ENCODE results near the gene AQP6. TPM values are rescaled to one million over a fixed set of nuclear protein-coding genes. Genes with fewer than 3 reads are reported as not detected.

AQP6 gene
- total RNA-seq, 1 experiment from 2014 or later, result 0.09 TPM

DNA sequence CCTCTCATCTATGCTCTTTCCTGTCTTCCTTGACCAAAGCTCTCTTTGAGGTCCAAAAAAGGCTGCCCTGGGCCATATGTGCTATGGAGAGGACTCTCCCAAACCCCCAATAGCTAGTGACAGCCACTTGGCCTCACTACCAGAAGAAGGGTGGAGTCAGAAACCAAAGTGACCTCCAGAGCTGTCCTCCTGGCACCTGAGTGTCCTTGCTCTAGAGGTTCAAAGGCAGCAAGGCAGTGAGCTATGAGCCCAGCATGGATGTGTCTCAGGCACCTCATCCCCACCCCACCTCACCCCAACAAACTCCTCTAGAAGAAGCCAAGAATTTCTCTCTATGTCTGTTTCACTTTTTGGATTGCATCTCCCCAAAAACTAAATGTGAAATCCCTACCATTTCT, 15.2 kb upstream of the AQP6 start:
- Histone ChIP-seq H4K5ac (ENCODE audit: insufficient read length, low read depth, low read length) (no peak overlapping the region), H3K23ac (ENCODE audit: insufficient read length, low read depth, low read length) (no peak overlapping the region), H3K56ac (ENCODE audit: insufficient read length, low read depth, low read length) (no peak overlapping the region), H2BK5ac (ENCODE audit: insufficient read length, low read length) (no peak overlapping the region), H3K9ac (ENCODE audit: extremely low read depth, insufficient read length, low read length) (no peak overlapping the region), H2BK12ac (ENCODE audit: insufficient read length, low read depth, low read length) (no peak overlapping the region), H4K91ac (ENCODE audit: insufficient read length, low read depth, low read length) (no peak overlapping the region), H3K4ac (ENCODE audit: low read depth, low read length) (no peak overlapping the region), H2BK20ac (ENCODE audit: low read depth, low read length, poor library complexity, severe bottlenecking) (no peak overlapping the region), H3K14ac (ENCODE audit: insufficient read depth, low read length) (no peak overlapping the region), H3K79me1 (ENCODE audit: insufficient read depth, low read depth, low read length, poor library complexity, severe bottlenecking) (no peaks in the 10 kb centered on the region), H2AFZ (ENCODE audit: low read length) (no peak overlapping the region), H3K23me2 (ENCODE audit: insufficient read length, low read depth, low read length, poor library complexity, severe bottlenecking) (peaks cover 5% of the 10 kb centered on the region), H3K27ac (ENCODE audit: insufficient read length, low read depth, low read length) (no peak overlapping the region), H3T11ph (ENCODE audit: low read length) (no peak overlapping the region), H2BK15ac (ENCODE audit: low read depth, low read length) (no peak overlapping the region), H3K18ac (ENCODE audit: insufficient read length, low read depth, low read length) (no peak overlapping the region), H3K4me2 (ENCODE audit: insufficient read depth, insufficient read length, low read length) (no peak overlapping the region), H4K8ac (replicated peaks; ENCODE audit: insufficient read length, low read depth, low read length) (no peak overlapping the region), H3K4me1 (ENCODE audit: insufficient read depth, low read length) (peaks cover 11% of the 10 kb centered on the region; the same call in 1 of the 2 replicates), H3K9me3 (ENCODE audit: control insufficient read depth, low read depth, low read length) (no peaks in the 10 kb centered on the region), H3K79me2 (ENCODE audit: insufficient read depth, low read length) (no peaks in the 10 kb centered on the region), H2BK120ac (ENCODE audit: low read depth, low read length, poor library complexity, severe bottlenecking) (no peak overlapping the region), H3K27me3 (ENCODE audit: insufficient read depth, low read length) (peaks cover 10% of the 10 kb centered on the region), H2AK5ac (ENCODE audit: insufficient read length, low read length) (no peak overlapping the region), H4K20me1 (ENCODE audit: control insufficient read depth, insufficient read depth, insufficient read length) (no peaks in the 10 kb centered on the region)
- Mint-ChIP-seq H3K36me3 (ENCODE audit: insufficient read depth in 1 of 3, low read depth in 3 of 3) (no peaks in the 10 kb centered on the region; a peak in 1 of 7 replicates), H3K27me3 (ENCODE audit: low read depth) (peaks cover 52% of the 10 kb centered on the region), H3K27ac (no peak overlapping the region), H3K4me1 (peaks cover 28 to 33% of the 10 kb centered on the region in 2 experiments), H3K4me3 (no peak overlapping the region), H3K9me3 (no peaks in the 10 kb centered on the region)
- no peak for DNase-seq
- TF ChIP-seq, protein P1, sequence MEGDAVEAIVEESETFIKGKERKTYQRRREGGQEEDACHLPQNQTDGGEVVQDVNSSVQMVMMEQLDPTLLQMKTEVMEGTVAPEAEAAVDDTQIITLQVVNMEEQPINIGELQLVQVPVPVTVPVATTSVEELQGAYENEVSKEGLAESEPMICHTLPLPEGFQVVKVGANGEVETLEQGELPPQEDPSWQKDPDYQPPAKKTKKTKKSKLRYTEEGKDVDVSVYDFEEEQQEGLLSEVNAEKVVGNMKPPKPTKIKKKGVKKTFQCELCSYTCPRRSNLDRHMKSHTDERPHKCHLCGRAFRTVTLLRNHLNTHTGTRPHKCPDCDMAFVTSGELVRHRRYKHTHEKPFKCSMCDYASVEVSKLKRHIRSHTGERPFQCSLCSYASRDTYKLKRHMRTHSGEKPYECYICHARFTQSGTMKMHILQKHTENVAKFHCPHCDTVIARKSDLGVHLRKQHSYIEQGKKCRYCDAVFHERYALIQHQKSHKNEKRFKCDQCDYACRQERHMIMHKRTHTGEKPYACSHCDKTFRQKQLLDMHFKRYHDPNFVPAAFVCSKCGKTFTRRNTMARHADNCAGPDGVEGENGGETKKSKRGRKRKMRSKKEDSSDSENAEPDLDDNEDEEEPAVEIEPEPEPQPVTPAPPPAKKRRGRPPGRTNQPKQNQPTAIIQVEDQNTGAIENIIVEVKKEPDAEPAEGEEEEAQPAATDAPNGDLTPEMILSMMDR (conservative IDR thresholded peaks at IDR 0.05), result no peak

Measured in H9 (cell line).